Smooth muscle cell (in vitro differentiated cells): ENCODE measurements around the gene LRRC53. TPM values are rescaled to one million over a fixed set of nuclear protein-coding genes. Genes with fewer than 3 reads are reported as not detected.

Source experiments
- DNase-seq: peaks from one replicate; lab custom pipeline; 2025; ENCODE audit not compliant: unreplicated experiment; lab: John Stamatoyannopoulos, UW
- H2AFZ ChIP-seq: fragments of 200-600 bp; sonication (generic); 2 replicates; pipeline ENCODE4 v1.6.0; 2016; ENCODE audit warnings: antibody characterized with exemption, low read depth, mild to moderate bottlenecking
- H3F3A ChIP-seq: fragments of 200-600 bp; sonication (generic); 2 replicates; pipeline ENCODE4 v1.6.0; 2017; ENCODE audit warnings: antibody characterized with exemption, low read depth
- H3K27ac ChIP-seq: fragments of 200-600 bp; sonication (generic); 2 replicates; pipeline ENCODE4 v1.5.1; 2016; ENCODE audit warnings: low read depth, mild to moderate bottlenecking
- H3K27me3 ChIP-seq: fragments of 200-600 bp; sonication (generic); 2 replicates; pipeline ENCODE4 v1.6.1; 2016; ENCODE audit warnings: low read depth, mild to moderate bottlenecking
- H3K36me3 ChIP-seq: fragments of 200-600 bp; sonication (generic); 2 replicates; pipeline ENCODE4 v1.5.1; 2016; ENCODE audit warnings: low read depth
- H3K4me1 ChIP-seq: fragments of 200-600 bp; sonication (generic); 2 replicates; pipeline ENCODE4 v1.5.1; 2016; ENCODE audit warnings: low read depth
- H3K4me2 ChIP-seq: fragments of 200-600 bp; sonication (generic); 2 replicates; pipeline ENCODE4 v1.6.0; 2016; ENCODE audit warnings: mild to moderate bottlenecking
- H3K4me3 ChIP-seq: fragments of 200-600 bp; sonication (generic); 2 replicates; pipeline ENCODE4 v1.5.1; 2016; ENCODE audit warnings: mild to moderate bottlenecking
- H3K79me2 ChIP-seq: fragments of 200-600 bp; sonication (generic); 2 replicates; pipeline ENCODE4 v1.6.0; 2016; ENCODE audit warnings: low read depth, mild to moderate bottlenecking
- H3K9ac ChIP-seq: fragments of 200-600 bp; sonication (generic); 2 replicates; pipeline ENCODE4 v1.6.0; 2016; ENCODE audit warnings: low read depth
- H3K9me3 ChIP-seq: fragments of 200-600 bp; sonication (generic); replicated peaks from 2 replicates; pipeline ENCODE4 v1.5.1; 2016; ENCODE audit warnings: low read depth
- H4K20me1 ChIP-seq: fragments of 200-600 bp; sonication (generic); 2 replicates; pipeline ENCODE4 v1.6.0; 2016; ENCODE audit warnings: low read depth
- CTCF ChIP-seq: fragments of 200-600 bp; sonication (generic); IDR thresholded peaks from 2 replicates; pipeline ENCODE4 v1.5.1; 2017; ENCODE audit warnings: borderline replicate concordance, mild to moderate bottlenecking, antibody characterized with exemption; ENCODE audit not compliant: insufficient read depth, poor library complexity, severe bottlenecking
- WGBS: methylation state at CpG from one replicate; pipeline ENCODE4 v1.1.7; 2016; ENCODE audit warnings: low lambda C conversion rate; 5-methylcytosine and 5-hydroxymethylcytosine counted together
- polyA plus RNA-seq: library from polyadenylated mRNA; unstranded; fragments of >200 nt; fragmentation: Nextera tagmentation; extraction: Ambion mirVana; gene quantifications from 2 replicates; pipeline ENCODE4 v1.2.1, GENCODE V29; 2016
- total RNA-seq: library from RNA; depleted of rRNA; stranded (reverse); fragments of >200 nt; gene quantifications from 2 replicates; pipeline ENCODE4 v1.2.3, GENCODE V29; 2014

The LRRC53 gene
- total and polyA plus RNA-seq, 2 experiments from 2014 or later, result not detected

GRCh38 chr1:74434321-74434720 is 78.1 kb downstream of the LRRC53 start:
- 16% methylated on average over 2 of the region's 2 CpGs for WGBS
- Histone ChIP-seq H2AFZ (no peak overlapping the region), H3K4me1 (peaks cover 15% of the 10 kb centered on the region), H3K36me3 (no peaks in the 10 kb centered on the region), H3K9ac (no peak overlapping the region), H3K79me2 (no peaks in the 10 kb centered on the region), H3F3A (no peaks in the 10 kb centered on the region), H3K4me2 (peak overlapping the region; percentile 45), H3K27ac (no peak overlapping the region), H4K20me1 (no peaks in the 10 kb centered on the region), H3K4me3 (no peak overlapping the region), H3K9me3 (no peaks in the 10 kb centered on the region), H3K27me3 (no peaks in the 10 kb centered on the region)
- no peak for TF ChIP-seq CTCF
- DNase-seq, result no peak

GRCh38 chr1:74432325-74432724 is 80.1 kb downstream of the LRRC53 start:
- WGBS, result 0% methylated on average over 1 of the region's 1 CpG
- Histone ChIP-seq H3F3A (no peaks in the 10 kb centered on the region), H4K20me1 (no peaks in the 10 kb centered on the region), H3K27me3 (no peaks in the 10 kb centered on the region), H3K27ac (no peak overlapping the region), H3K9me3 (no peaks in the 10 kb centered on the region), H3K79me2 (no peaks in the 10 kb centered on the region), H3K4me2 (no peak overlapping the region), H3K4me1 (peaks cover 15% of the 10 kb centered on the region), H2AFZ (no peak overlapping the region), H3K36me3 (no peaks in the 10 kb centered on the region), H3K9ac (no peak overlapping the region), H3K4me3 (no peak overlapping the region)
- no peak for TF ChIP-seq CTCF
- DNase-seq, result no peak

- TF ChIP-seq CTCF, result no peak
- 25% methylated on average over 4 of the region's 4 CpGs for WGBS
- DNase-seq, result no peak
- H4K20me1 ChIP-seq, result no peaks in the 10 kb centered on the region
- H3K27me3 ChIP-seq, result no peaks in the 10 kb centered on the region
- H3K4me3 ChIP-seq, result no peak overlapping the region
- no peak overlapping the region for H3K9ac ChIP-seq
- H3K4me1 ChIP-seq, result peaks cover 19% of the 10 kb centered on the region
- H3F3A ChIP-seq, result peaks cover 6% of the 10 kb centered on the region
- no peaks in the 10 kb centered on the region for H3K79me2 ChIP-seq
- no peak overlapping the region for H2AFZ ChIP-seq
- H3K4me2 ChIP-seq, result peak overlapping the region; percentile 33
- H3K9me3 ChIP-seq, result no peaks in the 10 kb centered on the region
- no peaks in the 10 kb centered on the region for H3K36me3 ChIP-seq
- H3K27ac ChIP-seq, result no peak overlapping the region
Observed at GRCh38 chr1:74431531-74431930, 80.9 kb downstream of the LRRC53 start.

GRCh38 chr1:74430342-74430934 is 82.0 kb downstream of the LRRC53 start:
- Histone ChIP-seq H3K9ac (no peak overlapping the region), H4K20me1 (peaks cover 7% of the 10 kb centered on the region), H3K9me3 (no peaks in the 10 kb centered on the region), H2AFZ (no peak overlapping the region), H3K27ac (no peak overlapping the region), H3K79me2 (no peaks in the 10 kb centered on the region), H3K4me1 (peaks cover 29% of the 10 kb centered on the region), H3K36me3 (no peaks in the 10 kb centered on the region), H3K4me2 (no peak overlapping the region), H3K27me3 (no peaks in the 10 kb centered on the region), H3F3A (peaks cover 7% of the 10 kb centered on the region), H3K4me3 (no peak overlapping the region)
- WGBS, result 77% methylated on average over 4 of the region's 4 CpGs
- TF ChIP-seq CTCF, result no peak
- DNase-seq, result no peak
